DLD1 (cell line): ENCODE results near the gene SMAD4.

Source experiments
- in situ Hi-C: cut with HindIII; loops from 2 replicates; pipeline ENCODE4 v1.10.0; 2017; ENCODE audit warnings: low sequenced_read_pairs

Gene SMAD4

DNA sequence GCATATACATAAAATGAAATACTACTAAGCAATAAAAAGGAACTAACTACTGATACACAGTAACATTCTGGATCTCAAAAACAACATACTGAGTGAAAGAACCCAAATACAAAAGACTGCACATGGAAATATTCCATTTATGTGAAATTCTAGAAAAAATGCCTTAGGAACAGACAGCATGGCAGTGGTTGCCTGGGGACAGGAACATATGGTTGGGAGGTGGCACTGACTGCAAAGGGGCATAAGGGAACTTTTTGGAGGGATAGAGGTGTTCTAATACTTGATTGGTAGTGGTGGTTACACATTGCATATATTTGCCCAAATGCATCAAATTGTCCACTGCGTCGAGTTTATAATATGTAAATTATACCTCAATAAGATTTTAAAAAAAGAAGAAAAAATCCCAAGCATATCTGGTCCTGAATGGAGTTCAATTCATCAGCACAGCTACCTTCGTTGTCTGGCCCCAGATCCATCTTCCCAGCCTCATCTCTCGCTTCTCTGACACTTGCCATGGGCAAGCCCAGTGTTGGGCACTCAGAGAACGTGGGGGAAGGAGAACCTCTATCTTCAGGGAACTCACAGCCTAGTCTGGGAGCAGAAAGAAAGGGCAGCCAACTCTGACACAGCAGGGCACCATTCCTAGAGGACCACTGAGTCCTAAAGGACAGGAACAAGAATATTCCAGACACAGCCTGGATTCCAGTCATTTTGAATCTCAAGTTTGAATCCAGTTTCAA lies 8.6 kb upstream of the SMAD4 start:
- in situ Hi-C loops, result no loop called here

DNA sequence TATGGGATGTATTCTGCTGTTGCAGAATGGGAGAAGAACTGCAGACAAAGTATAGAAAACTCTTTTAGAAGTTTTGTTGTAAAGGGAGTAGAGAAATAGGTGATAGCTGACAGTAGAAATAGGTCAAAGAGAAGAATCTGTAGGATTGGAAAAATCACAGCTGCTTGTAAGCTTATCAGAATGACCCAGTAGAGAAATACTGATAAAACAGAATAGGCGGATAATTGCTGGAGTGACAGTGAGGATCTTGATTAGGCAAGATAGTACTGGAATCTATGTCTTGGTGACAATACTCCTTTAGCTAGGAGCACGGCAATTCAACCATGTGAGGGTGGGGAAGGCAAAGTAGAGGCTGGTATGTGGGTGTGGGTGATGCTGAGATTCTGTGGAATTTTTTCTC lies 4.5 kb upstream of the SMAD4 start:
- in situ Hi-C loops, result no loop called here

DNA sequence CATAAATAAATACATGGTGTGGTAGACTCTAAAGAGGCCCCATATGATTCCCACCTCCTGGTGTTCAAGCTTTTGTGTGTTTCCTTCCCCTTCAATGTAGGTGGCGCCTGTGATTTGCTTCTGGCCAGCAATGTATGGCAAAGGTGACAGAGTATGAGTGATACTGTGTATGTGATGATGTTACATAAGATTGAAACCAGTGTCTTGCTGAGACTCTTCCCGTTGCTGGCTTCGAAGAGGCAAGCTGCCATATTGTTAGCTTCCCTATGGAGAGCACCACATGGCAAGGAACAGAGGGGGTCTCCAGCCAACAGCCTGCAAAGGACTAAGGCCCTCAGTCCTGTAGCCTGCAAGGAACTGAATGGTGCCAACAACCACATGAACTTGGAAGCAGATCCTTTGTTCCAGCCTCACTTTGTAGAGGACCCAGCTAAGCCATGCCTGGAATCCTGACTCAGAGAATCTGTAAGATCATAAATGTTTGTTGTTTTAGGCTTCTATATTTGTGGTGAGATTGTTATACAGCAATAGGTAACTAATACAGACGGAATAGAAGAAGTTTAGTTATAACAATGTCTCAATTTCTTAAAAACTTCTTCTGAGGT lies 1.7 kb upstream of the SMAD4 start:
- in situ Hi-C loops, result no loop called here

DNA sequence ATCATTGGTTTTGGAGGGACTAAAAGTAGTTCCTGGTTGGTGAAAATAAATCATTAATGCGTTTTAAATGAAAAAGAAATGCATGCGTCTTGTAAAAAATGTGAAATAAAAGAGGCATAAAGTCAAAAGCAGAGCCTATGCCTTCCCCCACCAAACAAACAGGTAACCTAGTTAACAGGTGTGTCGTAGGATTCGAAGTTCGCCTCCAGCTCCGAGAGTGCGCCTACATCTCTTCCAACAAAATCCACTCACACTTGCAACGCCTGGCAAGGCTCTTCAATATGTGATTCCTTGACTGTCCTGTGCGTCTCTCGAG lies 677 bp upstream of the SMAD4 start:
- in situ Hi-C loops, result no loop called here

DNA sequence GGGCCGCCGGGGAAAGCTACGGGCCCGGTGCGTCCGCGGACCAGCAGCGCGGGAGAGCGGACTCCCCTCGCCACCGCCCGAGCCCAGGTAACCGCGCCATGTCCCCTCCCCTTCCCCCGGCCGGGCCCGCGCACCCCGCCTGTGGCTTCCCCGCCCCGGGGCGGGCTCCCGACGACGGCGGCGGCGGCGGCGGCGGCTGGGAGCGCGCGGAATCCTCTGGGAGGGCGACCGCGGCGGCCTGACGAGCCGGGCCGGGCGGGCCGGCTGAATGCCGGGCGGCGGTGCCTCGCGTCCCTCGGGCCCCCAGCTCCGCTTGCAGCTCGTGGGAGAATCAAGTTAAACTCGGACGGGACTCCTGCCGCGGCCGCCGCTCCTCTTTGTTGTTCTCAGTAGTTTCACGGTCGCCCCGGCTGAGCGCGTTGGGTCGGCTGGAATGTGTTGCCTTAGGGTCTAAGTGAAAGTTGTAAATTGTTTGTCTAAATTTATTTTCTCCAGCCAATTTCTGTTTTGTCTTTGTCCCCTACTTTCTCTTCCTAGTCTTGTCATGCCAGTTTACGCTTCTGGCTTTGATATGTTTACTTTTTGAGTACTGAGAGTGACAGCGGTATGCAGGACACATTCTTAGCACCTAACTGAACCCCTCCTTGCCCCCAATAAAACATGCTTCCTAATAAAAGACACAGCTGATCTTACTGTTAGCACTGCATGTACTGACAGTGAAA lies 685 bp downstream of the SMAD4 start:
- in situ Hi-C loops, result no loop called here

DNA sequence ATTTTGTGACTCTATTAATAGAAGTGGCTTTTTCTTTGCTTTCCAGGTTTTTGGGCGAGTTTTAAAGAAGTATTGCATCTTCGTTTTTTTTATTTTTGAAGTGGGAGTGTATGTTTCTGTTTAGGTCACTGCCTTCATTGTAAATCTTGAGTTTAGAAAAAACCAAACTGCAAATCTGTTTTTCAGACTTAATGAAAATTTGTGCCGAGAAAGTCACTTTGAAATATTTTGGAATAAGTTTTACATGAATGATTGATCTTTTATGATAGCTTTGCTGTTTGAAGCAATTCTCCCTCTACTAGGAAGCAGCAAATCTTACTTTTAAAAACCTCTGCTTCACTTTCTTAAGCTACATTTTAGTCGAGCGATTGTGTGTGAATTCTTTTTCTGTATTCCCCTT lies 2.2 kb downstream of the SMAD4 start:
- in situ Hi-C loops, result no loop called here

DNA sequence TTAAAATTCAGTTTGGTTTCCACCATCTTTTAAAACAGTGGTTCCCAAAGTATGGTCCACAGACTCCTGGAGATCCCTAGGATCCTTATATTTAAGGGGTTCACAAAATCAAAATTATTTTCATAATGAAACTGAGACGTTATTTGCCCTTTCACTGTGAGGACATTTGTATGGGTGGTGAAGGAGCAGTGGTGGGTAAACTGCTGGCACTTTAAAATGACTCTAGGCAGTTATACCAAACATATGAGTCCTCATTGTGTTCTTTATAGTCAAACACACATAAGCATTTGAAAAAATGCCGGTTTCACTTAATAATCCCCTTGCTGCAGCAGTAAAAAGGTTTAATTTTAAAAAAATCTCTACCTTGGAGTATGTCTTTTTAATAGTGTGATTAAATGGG lies 7.2 kb downstream of the SMAD4 start:
- in situ Hi-C loops, result no loop called here

DNA sequence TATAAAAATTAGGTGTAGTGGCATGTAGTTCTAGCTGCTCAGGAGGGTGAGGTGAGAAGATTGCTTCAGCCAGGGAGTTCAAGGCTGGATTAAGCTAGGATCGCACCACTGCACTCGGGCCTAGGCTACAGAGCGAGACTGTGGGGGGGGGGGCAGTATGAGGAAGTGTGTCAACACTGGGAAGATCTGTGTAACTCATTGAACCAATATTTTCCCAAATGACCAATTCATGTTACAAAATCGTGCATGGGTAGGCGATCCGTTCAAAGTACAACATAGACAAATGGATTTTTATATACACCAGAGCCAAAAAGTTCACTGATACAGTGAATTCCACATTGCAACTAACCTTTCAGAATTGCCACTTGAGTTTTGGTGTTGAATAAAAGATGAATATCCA lies 8.1 kb downstream of the SMAD4 start:
- in situ Hi-C loops, result no loop called here

DNA sequence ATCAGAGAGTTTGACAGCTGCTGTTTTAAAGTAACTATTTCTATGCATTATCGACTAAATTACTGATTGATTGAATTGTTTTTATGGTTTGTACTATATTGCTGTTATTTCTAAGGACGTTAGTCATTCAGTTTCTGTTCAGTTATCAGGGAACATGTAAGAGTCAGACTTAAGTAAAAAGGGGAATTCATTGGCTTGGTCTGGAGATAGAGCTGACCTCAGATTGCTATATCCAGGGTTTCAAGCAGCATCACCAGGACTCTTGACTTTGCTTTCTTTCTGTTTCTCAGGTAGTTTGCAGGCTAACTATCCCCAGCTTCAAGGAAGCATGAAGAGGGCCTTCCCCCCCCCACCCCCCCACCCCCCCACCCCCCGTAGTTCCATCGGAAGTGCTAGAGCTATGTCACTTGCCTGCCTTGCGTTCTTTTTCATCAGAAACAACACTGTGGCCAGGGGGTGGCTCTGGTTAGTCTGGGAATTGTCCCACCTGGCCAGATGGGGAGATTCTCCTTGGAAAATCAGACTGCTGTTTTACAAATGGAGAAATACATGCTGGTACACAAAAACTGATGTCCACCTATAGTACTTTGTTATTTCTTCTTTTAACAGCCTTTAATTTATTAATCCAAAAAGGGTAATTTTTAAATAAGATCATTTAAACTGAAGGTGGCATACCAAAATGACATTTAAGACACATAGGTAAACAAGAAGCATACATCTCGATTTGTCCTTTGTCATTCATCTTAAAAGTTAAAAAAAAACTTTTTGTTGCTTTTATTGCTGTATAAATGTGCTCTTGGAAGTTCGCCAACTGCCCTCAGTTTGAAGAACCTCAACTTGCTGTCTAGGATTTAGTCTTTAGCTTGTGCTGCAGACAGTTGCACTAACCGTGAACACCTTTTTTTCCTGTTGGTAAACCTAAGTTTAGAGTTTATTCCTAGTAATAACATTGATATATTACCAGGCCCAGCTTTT lies 9.4 kb downstream of the SMAD4 start:
- in situ Hi-C loops, result no loop called here

DNA sequence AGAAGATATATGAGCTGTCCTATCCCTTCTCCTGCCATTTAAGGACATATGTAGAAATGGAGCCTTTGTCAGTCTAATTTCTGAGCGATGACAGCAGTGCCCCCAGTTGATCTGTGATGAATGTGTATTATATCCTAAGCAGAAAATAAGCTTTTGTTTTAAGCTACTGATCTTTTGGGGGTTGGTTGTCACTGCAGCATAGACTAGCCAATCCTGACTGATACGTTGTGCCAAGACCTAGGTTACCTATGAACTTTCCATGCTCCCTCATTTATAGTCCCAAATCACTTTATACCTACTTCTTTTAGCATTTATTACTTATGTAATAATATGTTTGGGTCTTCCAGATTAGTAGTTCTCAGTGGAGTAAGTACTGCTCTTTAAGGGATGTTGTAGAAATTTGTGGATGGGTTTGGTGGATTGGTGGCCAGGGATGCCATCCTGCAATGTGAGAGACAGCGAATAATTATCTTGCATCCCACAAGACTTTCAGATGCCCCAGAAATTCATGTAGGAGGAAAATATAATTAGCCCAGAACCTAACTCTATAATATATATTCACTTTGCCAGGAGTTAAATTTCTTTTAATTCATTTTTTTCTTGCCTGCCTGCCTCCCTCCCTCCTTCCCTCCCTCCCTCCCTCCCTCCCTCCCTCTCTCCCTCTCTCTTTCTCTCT lies 11.8 kb downstream of the SMAD4 start:
- in situ Hi-C loops, result no loop called here

DNA sequence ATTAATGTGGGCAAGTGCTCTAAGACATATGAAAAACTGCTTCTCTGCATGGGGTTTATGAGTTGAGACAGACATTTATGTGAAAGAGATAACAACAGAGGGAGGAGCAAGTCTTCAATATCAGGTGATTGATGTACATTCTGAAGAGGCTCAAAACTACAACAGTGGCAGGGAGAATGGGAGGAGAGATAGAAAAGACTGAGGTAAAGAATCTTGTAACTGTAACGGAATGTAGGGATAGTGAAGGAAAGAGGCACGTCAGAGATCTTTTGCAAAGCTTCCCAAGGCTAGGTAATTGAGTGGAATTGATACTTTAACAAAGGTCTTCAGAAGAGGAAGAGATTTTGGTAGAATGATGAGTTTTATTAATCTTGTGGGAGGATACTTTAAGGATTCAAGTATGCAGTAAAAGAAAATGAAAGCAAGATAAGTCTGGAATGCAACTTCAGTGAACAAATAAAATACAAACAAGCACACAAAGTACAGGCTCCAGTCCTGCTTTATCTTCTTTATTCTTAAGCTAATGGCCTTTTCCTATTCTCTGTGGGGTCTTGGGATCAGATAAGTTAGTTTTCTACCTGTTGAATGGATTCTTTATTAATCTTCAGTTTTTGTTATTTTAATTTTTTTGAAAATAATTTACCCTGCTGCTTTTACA lies 15.0 kb downstream of the SMAD4 start:
- in situ Hi-C loops, result no loop called here

DNA sequence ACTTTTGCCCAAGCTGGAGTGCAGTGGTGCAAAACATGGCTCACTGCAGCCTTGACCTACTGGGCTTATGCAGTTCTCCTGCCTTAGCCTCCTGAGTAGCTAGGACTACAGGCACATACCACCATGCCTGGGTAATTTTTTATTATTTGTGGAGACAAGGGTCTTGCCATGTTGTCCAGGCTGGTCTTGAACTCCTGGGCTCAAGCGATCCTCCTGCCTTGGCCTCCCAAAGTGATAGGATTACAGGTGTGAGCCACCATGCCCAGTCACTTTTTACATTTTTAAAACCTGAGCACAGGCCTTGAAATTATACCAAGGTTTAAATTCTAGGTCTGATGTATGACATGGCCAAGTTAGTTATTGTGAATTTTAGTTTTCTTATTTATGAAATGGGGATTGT lies 18.2 kb downstream of the SMAD4 start:
- in situ Hi-C loops, result no loop called here

DNA sequence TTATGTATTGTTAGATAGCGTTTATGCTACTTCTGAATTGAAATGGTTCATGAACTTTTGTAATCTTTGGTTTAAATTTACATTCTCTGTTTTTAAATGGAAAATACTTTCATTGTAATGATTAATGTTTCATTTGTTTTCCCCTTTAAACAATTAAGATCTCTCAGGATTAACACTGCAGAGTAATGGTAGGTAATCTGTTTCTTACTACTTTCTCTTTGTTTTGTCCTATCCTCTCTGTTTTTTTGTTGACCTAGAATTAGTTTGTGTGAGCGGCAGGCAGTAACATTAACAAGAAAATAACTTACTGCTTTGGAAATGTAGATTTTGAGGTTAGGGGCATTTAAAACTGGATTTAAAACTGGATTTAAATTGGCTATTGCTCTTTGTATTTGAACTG lies 19.1 kb downstream of the SMAD4 start:
- in situ Hi-C loops, result no loop called here

DNA sequence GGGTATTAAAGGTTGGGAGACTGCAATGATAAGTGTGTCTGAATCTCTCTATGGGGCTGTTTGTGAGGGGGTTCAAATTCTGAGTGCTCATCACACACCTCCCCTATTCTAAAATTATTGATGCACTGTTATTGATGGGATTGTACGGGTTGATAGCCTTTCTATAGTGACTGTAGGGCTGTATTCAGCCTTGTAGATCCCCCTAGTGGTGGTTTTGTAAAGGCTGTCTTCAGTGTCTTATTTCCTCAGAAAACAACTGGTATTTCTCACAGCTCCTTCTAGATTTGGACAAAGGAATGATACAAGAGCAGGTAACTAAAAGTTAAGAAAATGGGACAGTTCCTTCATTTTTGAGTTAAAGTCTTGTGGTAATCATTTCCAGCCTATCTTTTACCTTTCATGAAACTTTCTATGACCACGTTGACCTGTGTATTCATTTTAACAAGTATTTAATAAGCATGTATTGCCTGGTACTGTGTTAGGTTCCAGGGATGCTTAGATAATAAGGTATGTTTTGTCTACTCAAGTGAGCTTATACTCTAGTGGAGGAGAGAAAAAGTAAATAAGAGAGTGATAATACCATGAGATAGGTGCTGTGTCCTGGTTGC lies 21.2 kb downstream of the SMAD4 start:
- in situ Hi-C loops, result no loop called here

DNA sequence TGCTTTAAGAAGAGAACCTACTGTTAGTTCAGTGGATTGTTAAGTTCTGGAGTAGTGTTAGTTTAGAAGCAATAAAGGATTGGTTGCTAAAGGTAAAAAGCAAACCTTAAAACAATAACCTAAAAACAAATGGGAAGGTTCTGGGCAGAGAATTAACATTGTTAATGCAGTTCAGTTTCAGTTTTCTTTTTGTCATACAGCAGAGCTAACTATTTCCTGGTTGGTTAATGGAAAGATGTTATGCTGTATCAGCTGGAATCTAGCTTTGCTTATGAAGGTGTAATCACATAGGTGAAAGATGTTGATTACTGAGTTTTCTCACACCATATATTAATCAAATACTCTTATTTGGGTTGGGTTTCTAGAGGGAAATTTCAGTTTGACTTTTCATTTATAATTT lies 23.8 kb downstream of the SMAD4 start:
- in situ Hi-C loops, result no loop called here

DNA sequence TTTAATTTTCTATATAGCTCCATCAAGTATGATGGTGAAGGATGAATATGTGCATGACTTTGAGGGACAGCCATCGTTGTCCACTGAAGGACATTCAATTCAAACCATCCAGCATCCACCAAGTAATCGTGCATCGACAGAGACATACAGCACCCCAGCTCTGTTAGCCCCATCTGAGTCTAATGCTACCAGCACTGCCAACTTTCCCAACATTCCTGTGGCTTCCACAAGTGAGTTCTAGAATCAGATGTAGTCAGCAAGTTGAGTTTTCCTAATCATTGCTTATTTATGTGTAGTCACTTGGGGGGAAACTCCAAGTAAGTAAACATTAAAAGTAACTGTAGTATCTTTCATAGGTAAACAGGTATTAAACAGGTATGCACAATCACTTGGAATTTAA lies 24.8 kb downstream of the SMAD4 start:
- in situ Hi-C loops, result no loop called here

DNA sequence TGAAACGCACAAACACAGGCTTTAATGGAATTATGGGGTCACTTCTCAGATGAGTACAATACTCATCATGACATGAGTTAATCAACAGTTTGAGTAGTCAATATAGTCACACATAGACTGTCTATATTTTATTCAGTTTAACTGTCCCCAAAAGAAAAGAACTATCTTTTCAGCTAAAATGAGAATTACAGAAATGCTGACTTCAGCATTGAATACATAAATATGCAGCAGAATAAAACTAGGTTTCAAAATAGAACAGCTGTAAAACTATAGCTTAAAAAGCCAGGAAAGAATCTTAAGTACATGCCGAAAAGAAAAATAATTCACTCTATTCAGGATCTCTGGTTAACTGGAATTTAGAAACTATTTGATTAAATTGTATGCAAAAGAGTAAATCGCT lies 30.0 kb downstream of the SMAD4 start:
- in situ Hi-C loops, result no loop called here

DNA sequence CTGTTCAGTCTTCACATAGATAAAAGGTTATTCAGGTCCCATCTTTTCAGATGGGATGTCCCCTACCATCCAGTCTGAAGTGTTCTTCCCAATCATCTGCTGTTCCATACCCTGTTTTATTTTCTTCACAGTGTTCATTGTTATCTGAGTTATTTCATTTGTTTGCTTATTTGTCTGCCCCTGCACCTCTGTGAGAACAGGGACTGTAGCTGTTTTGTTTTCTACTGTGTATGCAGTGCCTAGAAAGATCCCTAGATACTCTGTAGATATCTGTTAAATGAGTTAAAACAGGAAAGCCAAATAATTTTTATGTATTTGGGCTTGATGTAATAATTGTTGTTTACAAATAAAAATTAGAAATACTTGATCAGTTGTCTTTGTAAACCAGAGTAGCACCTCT lies 34.2 kb downstream of the SMAD4 start:
- in situ Hi-C loops, result no loop called here

DNA sequence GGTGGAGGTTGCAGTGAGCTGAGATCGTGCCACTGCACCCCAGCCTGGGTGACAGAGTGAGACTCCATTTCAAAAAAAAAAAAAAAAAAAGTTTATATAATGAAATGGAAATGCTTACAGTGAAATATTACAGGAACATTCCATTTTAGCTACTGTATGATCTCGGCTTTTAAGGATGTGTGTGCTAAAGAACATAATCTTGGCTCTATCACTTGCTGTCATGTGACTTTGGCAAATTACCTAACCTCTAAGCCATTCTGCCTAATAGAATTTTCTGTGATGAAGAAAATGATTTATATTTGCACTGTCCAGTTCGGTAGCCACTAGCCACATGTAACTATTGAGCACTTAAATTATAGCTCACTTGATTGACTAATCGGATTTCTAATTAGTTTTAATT lies 36.3 kb downstream of the SMAD4 start:
- in situ Hi-C loops, result no loop called here

DNA sequence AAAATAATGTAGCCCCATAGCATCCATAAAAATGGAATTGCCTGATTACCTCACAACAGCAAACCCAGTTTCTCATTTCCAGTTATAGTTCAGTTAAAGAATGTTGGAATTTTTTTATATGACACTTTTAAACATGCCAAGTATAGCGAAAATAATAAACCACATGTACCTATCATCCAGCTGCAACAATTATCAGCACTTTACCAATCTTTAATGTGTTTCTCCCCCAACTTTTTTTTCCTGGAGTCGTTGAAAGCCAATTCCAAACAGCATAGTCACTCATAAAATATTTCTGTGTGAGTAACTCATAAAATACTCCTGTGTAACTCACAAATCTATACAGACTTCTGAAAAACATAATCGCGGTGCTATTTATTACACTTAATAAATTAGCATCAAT lies 38.1 kb downstream of the SMAD4 start:
- in situ Hi-C loops, result no loop called here
